Esophagus mucosa (tissue), 1 donor: ENCODE measurements around the gene MAPK11. TPM values are rescaled to one million over a fixed set of nuclear protein-coding genes. Genes with fewer than 3 reads are reported as not detected.

ENCODE experiments used
- ATAC-seq: fragments of 200-7000 bp; cut with Tn5 transposase; one replicate; pipeline ENCODE4 v1.9.1; 2020
- total RNA-seq: library from RNA; stranded (reverse); gene quantifications from one replicate; pipeline ENCODE4 v1.2.4, GENCODE V29; 2023
- donor health status: DM: yes; HTN: yes; CAD: no.

The MAPK11 gene
- 5.8 TPM for total RNA-seq

DNA sequence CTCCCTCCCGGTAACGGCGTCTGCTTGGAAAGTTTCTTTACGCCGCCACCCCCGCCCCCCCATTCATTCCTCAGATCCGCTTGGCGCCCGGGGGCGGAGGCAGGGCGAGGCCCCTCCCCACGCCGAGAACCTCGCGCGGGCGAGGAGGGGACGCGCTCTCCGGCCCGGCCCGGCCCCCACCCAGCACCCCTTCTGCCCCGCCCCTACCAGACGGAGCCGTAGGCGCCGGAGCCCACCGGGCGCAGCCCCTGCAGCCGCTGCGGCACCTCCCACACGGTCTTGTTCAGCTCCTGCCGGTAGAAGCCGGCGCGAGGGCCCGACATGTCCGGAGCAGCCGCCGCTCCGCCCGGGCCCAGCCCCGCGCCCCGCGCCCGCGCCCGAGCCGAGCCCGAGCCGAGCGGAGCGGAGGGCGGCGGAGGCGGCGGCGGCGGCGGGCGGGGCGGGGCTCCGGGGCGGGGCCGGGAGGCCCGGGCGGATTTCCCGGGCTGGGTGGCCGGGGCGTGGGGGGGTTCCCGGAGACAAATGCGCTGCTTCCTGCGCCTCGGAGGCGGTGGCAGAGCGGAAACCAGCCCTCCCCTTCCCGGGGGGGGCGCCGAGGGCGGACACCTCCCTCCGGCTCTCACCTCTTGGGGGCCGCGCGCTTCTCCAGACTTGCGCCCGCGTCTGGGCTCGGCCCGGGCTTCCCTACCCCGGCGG is at the start of gene MAPK11:
Gene MAPK11 (minus strand): TSS at position 411 of the 696 bp plus-strand sequence. CDS start 88 bp downstream, at position 323.
- peak; percentile 17 for ATAC-seq

- no peak for ATAC-seq
These were observed 49.3 kb upstream of the MAPK11 start for GRCh38 chr22:50319503-50319951.

- ATAC-seq = no peak
These were observed 48.7 kb upstream of the MAPK11 start for GRCh38 chr22:50318698-50319411.

DNA sequence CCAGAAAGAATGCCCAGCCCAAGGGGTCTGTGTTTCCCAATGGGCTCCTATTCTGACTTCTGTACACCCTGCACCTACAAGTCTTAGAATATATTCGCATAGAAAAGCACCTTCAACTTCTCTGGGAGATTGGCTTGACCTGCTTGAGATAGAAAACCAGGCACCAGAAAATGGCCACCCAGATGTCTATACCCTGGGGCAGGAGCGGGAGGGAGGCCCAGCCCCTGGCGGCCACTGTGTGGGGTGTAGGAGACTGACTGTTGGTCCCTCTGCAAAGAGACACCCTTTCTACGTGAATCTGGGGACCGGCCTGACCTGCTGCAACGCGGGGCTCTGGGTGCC is 48.1 kb upstream of the MAPK11 start:
- ATAC-seq = no peak

DNA sequence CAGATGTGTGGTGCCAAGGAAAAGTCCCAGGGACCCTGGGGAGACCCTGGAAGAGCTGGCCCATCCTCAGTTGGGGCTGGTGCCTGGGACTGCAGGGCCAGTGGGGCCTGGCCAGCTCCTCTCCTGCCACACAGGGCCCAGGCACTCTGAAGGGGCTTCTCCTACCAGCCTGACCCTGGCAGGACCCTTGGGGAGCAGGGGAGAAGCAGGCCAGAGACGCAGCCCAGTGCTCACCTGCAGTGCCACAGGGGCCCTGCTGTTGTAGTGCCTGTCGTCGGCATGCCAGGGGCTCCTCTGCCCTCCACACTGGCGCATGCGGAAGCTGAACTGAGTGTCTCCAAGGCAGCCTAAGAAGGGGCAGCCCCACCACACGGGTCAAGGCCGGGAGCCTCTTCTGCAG is 47.5 kb upstream of the MAPK11 start:
- no peak for ATAC-seq

- no peak for ATAC-seq
These were observed 47.0 kb upstream of the MAPK11 start for GRCh38 chr22:50317178-50317577.

DNA sequence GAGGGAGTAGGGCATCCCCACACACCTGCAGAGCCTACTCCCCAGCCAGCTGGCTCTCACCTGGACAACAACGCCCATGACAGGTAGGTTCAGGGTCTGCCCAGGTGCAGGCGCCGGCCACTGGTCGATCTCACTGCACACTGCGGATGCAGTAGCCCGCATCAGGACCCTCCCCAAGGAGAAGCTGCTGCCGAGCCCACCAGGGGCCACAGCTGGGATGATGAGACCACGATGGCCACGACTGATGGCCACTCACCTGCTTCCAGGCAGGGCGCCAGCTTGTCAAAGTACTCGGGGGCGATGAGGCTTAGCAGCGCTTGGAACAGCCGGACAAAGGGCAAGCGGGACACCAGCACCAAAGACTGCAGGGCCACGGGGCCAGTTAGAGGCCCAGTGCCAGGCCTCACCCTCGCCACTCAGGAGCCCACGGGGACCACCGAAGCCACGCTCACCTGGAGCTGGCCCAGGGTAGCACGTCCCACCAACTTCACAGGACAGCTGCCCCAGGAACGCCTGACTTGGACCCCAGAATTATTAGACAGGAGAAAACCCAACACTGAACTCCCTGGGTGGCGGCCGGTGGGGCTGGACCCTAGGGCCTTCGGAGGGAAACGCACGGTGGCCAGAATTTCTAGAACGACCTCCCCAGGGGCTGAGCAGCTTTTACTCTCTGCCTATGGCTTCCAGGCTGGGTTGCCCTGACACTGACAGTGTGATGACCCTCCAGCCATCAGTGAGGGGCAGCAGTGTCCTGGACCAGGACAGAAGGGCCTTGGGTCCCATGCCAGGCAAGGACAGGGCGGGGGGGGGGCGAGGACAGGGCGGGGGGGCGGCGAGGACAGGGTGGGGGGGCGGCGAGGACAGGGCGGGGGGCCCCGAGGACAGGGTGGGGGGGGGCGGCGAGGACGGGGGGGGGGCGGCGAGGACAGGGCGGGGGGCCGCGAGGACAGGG is 46.2 kb upstream of the MAPK11 start:
- ATAC-seq = no peak

GRCh38 chr22:50315289-50316113 is 45.3 kb upstream of the MAPK11 start:
- no peak for ATAC-seq

- peak; percentile 51 for ATAC-seq
These were observed 44.5 kb upstream of the MAPK11 start for GRCh38 chr22:50314455-50315288.

GRCh38 chr22:50314081-50314454 is 43.9 kb upstream of the MAPK11 start:
- no peak for ATAC-seq

- ATAC-seq = no peak
These were observed 43.4 kb upstream of the MAPK11 start for GRCh38 chr22:50313600-50313999.

DNA sequence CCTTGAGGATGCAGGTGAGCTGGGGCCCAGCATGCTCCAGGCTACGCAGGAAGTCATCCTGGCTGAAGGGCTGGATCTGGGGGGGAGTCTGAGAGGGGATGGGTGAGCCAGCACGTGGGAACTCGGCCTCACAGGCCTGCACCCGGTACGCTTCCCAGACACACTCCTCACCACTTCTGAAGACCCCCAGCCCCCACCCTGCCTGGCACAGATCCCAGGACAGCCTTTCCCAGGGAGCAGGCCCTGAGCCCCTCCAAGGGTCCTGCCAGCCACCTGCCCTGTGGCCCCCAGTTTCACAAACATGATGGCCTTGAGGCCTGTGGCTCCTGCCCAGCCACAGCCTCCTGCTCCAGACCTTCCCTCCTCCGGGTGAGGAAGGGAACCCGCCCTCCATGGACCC is 42.8 kb upstream of the MAPK11 start:
- no peak for ATAC-seq

GRCh38 chr22:50312371-50312770 is 42.2 kb upstream of the MAPK11 start:
- no peak for ATAC-seq

- no peak for ATAC-seq
These were observed 41.6 kb upstream of the MAPK11 start for GRCh38 chr22:50311606-50312351.

GRCh38 chr22:50310949-50311444 is 40.8 kb upstream of the MAPK11 start:
- no peak for ATAC-seq

DNA sequence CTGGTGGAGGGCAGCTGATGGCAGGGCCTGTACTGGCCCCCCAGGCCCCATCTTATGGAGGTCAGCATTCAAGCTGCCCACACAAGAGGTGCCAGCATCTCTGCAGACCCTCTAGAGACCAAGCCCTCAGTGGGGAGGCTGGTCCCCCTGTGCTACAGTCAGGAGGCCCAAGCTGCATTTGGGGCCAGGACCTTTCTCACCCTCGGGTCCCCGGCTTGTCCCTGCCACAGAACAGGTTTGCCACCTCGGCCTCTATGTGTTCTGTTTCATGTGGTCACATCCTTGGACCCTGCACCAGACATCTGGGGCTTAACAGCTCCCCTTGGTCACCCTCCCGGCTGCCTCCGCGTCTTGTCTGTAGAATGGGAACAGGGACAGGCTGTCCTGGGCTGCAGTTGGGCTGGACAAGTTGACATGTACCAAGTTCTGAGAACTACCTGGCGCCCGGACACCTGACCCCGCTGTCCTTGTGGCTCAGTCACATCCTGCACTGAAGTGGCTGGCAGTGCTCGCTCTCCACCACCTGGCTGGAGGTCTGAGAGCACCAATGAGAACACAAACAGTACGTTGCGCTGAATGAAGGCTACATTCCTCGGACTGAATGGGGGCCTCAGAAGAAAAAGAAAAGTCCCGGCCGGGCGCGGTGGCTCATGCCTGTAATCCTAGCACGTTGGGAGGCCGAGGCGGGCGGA is 40.0 kb upstream of the MAPK11 start:
- no peak for ATAC-seq

GRCh38 chr22:50309601-50309991 is 39.4 kb upstream of the MAPK11 start:
- ATAC-seq = no peak

- no peak for ATAC-seq
These were observed 38.9 kb upstream of the MAPK11 start for GRCh38 chr22:50308986-50309600.

DNA sequence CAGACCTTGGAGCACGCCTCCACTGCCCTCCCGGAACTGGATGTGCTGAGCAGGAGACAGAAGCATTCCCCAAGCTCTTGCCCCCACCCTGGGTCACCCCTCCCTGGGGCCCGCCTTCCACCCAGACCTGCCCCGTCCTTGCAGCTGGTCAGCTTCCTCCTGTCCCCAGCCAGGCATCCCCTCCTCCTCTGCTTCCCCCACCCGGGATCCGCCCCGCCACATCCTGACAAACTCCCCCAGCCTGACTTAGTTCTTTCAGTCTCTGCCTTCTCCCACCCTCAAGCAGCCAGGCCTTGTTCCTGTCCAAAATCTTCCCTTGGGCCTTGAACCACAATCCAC is 38.4 kb upstream of the MAPK11 start:
- ATAC-seq = no peak
